Heart left ventricle (tissue), 16 donors: ENCODE measurements around the gene NUP214. TPM values are rescaled to one million over a fixed set of nuclear protein-coding genes. Genes with fewer than 3 reads are reported as not detected.

Experiments used
- ATAC-seq, 4 donors: fragments of 200-7000 bp; cut with Tn5 transposase; one replicate each; pipeline ENCODE4 v1.9.1; 2020 to 2022; ENCODE audit warnings: moderate library complexity in 4 of 4, mild to moderate bottlenecking in 3 of 4, moderate number of reproducible peaks in 1 of 4
- DNase-seq, 5 donors: peaks; one replicate each; pipeline ENCODE4 v3.0.0-alpha.2; 2020
- H3K27ac ChIP-seq, 12 donors: fragments of 200-600 bp; sonication (generic) in 4 of 12; one replicate each; pipeline versions ENCODE4 v1.5.0 to v1.8.0; 2016 to 2022; ENCODE audit warnings: mild to moderate bottlenecking in 2 of 12
- H3K27me3 ChIP-seq, 9 donors: fragments of 200-600 bp; sonication (generic) in 2 of 9; one replicate each; pipeline versions ENCODE4 v1.5.1 to v1.8.0; 2016 to 2022; ENCODE audit warnings: mild to moderate bottlenecking in 3 of 9
- H3K36me3 ChIP-seq, 9 donors: fragments of 200-600 bp; sonication (generic) in 2 of 9; one replicate each; pipeline versions ENCODE4 v1.5.0 to v1.8.0; 2018 to 2022; ENCODE audit warnings: mild to moderate bottlenecking in 2 of 9
- H3K4me1 ChIP-seq, 12 donors: fragments of 200-600 bp; sonication (generic) in 4 of 12; one replicate each; pipeline versions ENCODE4 v1.5.0 to v1.8.0; 2016 to 2022; ENCODE audit warnings: mild to moderate bottlenecking in 3 of 12
- H3K4me3 ChIP-seq, 12 donors: fragments of 200-600 bp; sonication (generic) in 4 of 12; one replicate each; pipeline versions ENCODE4 v1.5.0 to v1.8.0; 2017 to 2022; ENCODE audit warnings: mild to moderate bottlenecking in 9 of 12, moderate library complexity in 4 of 12
- H3K9me3 ChIP-seq, 12 donors: fragments of 200-600 bp; sonication (generic) in 4 of 12; one replicate each; pipeline versions ENCODE4 v1.5.0 to v1.8.0; 2016 to 2022; ENCODE audit warnings: mild to moderate bottlenecking in 1 of 12
- POLR2A ChIP-seq, 2 donors: fragments of 450-650 bp; IDR thresholded peaks; one replicate each; pipeline ENCODE4 v1.6.1; 2017; ENCODE audit warnings: antibody characterized with exemption in 2 of 2, mild to moderate bottlenecking in 2 of 2, moderate library complexity in 2 of 2
- WGBS, 4 donors: extraction: QIAGEN DNeasy Blood & Tissue Kit in 2 of 4; methylation state at CpG; one replicate each; pipeline versions ENCODE4 v1.1.5 to v1.1.7; 2013 to 2018; 5-methylcytosine and 5-hydroxymethylcytosine counted together
- intact Hi-C, 10 donors: fragments of 100-400 bp; cut with DNase I; formaldehyde crosslinking; loops; one replicate each; pipeline versions ENCODE4 v1.11.1 to v1.14.2; 2022
- polyA plus RNA-seq, 2 donors: library from polyadenylated mRNA; stranded (reverse); fragments of 200-250 nt; gene quantifications; one replicate each; pipeline ENCODE4 v1.2.3, GENCODE V29; 2013
- total RNA-seq, 9 donors: library from RNA; depleted of rRNA in 2 of 9; stranded (reverse); fragments of >200 nt in 2 of 9; fragmentation: NEBNext Ultra II Directional in 3 of 9; extraction: Animal tissue kit (Norgen Biotek cat#: 25700) in 3 of 9; gene quantifications; one replicate each; pipeline versions ENCODE4 v1.1.0 to v1.2.4, GENCODE V29; 2016 to 2023
- TF ChIP-seq, protein P1 (sequence below), 12 donors: fragments of 200-600 bp; sonication (generic) in 4 of 12; IDR thresholded peaks; one replicate each; pipeline versions ENCODE4 v1.5.0 to v1.8.0; 2018 to 2022; ENCODE audit warnings: antibody characterized with exemption in 12 of 12, mild to moderate bottlenecking in 5 of 12
- donor health status: ischemic (EF 13 %, LVEDD 7.1; RV severe dilation, severe dysfunction).
- donor health status: healthy with polysubstance abuse.
- donor health status: DM: no; HTN: yes; CAD: no.
- donor health status: DM: no; HTN: no; CAD: no.
- donor health status: ischemic (EF 25% LVEDD 6.9; RV normal size, moderate dysfunction).
- donor health status: ischemic (EF 25% LVEDD 5.7; RV mildly dilated, moderate dysfunction).
- donor health status: healthy.
- donor health status: DM: yes; HTN: yes; CAD: no.
- donor health status: ischemic (EF 35%, LVEDD 5.7; RV mildly dilated, moderate dysfunction).
- donor health status: nonischemic (EF 11% LVEDD 7.7; RV severe dilation, severe dysfunction).
- donor health status: DM: yes; HTN: yes; CAD: no.
- donor health status: PGD.
- donor health status: ischemic (EF 29% LVEDD 5.4; RV normal size, mild dysfunction).
- donor health status: nonischemic (EF 23%, LVEDD 6.1; RV moderate dilation, normal function).

The NUP214 gene
- total and polyA plus RNA-seq, 11 donors, result 13.7 to 45.1 (median 23.6) TPM

DNA sequence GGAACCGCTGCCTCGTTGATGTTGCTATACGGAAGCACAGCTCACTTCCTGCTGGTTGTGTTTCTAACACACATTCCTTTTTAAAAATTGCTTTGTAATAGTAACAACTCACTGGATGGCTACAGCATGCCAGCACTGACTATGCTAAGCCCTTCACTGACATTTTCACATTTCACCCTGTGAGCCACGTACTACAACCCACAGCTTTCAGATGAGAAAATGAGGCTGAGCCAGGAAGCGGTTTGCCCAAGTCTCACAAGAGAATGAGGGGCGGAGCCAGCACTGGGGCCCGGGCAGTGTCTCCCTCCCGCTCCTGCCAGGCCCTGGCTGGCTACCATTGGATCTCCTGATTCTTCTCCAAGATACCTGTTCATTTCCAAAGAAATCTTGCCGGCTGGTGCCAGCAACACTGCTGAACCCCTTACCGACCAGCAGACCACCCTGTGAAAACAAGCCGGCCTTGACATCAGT lies 112.6 kb downstream of the NUP214 start:
- ATAC-seq (peak; percentile 36 to 65 (median 64)), DNase-seq (peak; percentile 69 to 87 (median 82))
- no peaks in the 10 kb centered on the region for H3K27me3 ChIP-seq
- H3K27ac ChIP-seq, result peak overlapping the region; percentile 62 to 96 (median 85)
- 18 to 24% (median 22%) methylated on average over 11 of the region's 11 CpGs for WGBS, 4 donors
- peaks cover 0 to 3% (median 0%) of the 10 kb centered on the region in 12 donors for H3K9me3 ChIP-seq
- peaks cover 0 to 27% (median 17%) of the 10 kb centered on the region in 9 donors for H3K36me3 ChIP-seq
- H3K4me1 ChIP-seq, result peaks cover 0 to 58% (median 39%) of the 10 kb centered on the region in 12 donors
- TF ChIP-seq, protein P1, sequence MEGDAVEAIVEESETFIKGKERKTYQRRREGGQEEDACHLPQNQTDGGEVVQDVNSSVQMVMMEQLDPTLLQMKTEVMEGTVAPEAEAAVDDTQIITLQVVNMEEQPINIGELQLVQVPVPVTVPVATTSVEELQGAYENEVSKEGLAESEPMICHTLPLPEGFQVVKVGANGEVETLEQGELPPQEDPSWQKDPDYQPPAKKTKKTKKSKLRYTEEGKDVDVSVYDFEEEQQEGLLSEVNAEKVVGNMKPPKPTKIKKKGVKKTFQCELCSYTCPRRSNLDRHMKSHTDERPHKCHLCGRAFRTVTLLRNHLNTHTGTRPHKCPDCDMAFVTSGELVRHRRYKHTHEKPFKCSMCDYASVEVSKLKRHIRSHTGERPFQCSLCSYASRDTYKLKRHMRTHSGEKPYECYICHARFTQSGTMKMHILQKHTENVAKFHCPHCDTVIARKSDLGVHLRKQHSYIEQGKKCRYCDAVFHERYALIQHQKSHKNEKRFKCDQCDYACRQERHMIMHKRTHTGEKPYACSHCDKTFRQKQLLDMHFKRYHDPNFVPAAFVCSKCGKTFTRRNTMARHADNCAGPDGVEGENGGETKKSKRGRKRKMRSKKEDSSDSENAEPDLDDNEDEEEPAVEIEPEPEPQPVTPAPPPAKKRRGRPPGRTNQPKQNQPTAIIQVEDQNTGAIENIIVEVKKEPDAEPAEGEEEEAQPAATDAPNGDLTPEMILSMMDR (IDR thresholded peaks at IDR 0.05), result no peak
- TF ChIP-seq POLR2A (IDR thresholded peaks at IDR 0.05), result no peak
- H3K4me3 ChIP-seq, result peak overlapping the region in 5 of 12 donors; percentile 1 to 35 (median 19)
- intact Hi-C loops, result loop anchor here in 7 of 10 donors (2.0 to 10.0 kb wide), 7 partner anchors 34 to 99 kb away; partner anchors contain the start of gene FAM78A (in 1 of the 7)

DNA sequence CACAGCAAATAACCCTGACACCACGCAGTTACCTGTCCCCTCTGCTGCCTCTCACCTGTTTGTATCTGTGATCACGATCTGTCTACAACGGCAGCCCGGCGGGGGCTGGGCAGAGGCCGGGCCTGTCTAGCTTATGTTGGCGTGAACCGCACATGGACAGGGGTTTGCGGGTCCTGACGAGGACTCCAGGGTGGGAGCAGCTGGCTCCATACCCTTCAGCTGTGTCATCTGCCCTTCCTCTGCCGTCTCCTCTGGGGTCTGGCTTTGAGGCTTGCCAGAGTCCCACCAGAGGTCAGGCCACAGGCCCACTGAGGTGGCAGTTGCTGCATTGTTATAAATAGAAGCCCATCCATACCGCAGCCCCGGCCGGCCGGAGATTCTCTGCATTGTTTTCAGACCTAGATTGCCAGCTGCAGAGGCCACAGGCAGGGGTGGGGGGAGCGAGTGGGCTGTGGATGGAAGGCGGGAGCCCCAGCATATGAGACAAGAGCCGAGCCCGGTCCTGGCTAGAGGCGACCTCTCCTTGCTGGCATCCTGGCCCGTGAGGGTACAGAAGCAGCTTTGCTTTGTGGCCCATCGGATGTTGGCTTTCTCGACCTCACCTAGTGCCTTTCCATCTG lies 113.1 kb downstream of the NUP214 start:
- WGBS, 4 donors, result 17 to 47% (median 32%) methylated on average over 11 to 23 of the region's 23 CpGs
- peak; percentile 35 to 69 (median 46) for ATAC-seq
- Histone ChIP-seq H3K27ac (peak overlapping the region; percentile 62 to 96 (median 85)), H3K27me3 (no peaks in the 10 kb centered on the region), H3K36me3 (peaks cover 0 to 22% (median 12%) of the 10 kb centered on the region in 9 donors), H3K4me1 (peaks cover 0 to 58% (median 39%) of the 10 kb centered on the region in 12 donors), H3K4me3 (peak overlapping the region in 5 of 12 donors; percentile 1 to 35 (median 19)), H3K9me3 (peaks cover 0 to 6% (median 0%) of the 10 kb centered on the region in 12 donors)
- TF ChIP-seq, protein P1 (IDR thresholded peaks at IDR 0.05), result no peak
- TF ChIP-seq POLR2A (IDR thresholded peaks at IDR 0.05), result no peak
- peak in 3 of 5 donors; percentile 63 to 81 (median 69) for DNase-seq
- intact Hi-C loops, result loop anchor here in 7 of 10 donors (2.0 to 10.0 kb wide), 7 partner anchors 34 to 99 kb away; partner anchors contain the start of gene FAM78A (in 1 of the 7)

DNA sequence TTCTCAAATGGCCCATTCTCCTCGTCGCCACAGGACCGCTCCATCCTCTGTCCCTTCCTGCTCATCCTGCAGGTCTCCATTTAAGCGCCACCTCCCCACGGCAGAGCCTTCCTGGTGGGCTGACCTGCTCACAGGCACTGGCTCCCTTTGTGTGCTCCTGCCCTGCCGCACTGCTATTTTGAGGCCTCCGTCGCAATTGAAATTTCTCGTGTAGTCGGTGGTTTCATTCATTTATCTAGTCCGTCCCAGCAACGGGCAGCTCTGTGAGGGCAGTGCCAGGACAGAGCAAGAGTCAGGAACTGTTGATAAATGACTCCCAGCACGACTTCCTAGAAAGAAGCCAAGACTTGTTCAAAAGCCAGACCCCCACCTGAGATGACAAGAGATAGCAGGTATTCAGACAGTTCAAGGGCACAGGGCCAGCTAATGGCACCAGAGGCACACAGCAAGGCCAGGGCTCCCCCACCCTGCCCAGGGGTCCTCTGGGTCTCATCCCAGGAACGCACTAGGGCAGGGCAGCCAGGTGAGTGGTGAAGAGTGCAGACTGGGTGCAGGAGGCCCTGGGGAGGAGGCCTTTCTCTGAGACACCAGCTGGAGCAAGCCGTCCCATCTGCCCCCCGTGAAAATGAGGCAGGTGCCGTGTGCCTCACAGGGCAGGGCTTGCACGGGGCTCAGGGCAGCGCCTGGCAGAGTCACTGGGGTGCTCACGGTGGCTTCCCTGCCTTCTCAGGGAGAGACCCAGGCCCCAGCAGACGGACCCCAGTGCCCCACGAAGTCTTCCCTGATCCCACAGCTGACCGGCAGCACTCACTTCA lies 114.0 kb downstream of the NUP214 start:
- 55 to 71% (median 68%) methylated on average over 17 to 23 of the region's 23 CpGs for WGBS, 4 donors
- peaks cover 0 to 6% (median 0%) of the 10 kb centered on the region in 12 donors for H3K9me3 ChIP-seq
- TF ChIP-seq POLR2A (IDR thresholded peaks at IDR 0.05), result no peak
- TF ChIP-seq, protein P1 (IDR thresholded peaks at IDR 0.05), result no peak
- H3K4me1 ChIP-seq, result peaks cover 0 to 51% (median 36%) of the 10 kb centered on the region in 12 donors
- no peak overlapping the region for H3K4me3 ChIP-seq
- intact Hi-C loops, result loop anchor here in 7 of 10 donors (2.0 to 10.0 kb wide), 7 partner anchors 33 to 98 kb away; partner anchors contain the start of gene FAM78A (in 1 of the 7)
- no peaks in the 10 kb centered on the region for H3K27me3 ChIP-seq
- DNase-seq (no peak), ATAC-seq (no peak)
- peaks cover 0 to 13% (median 3%) of the 10 kb centered on the region in 9 donors for H3K36me3 ChIP-seq
- peak overlapping the region in 9 of 12 donors; percentile 62 to 96 (median 85) for H3K27ac ChIP-seq
